WERI-Rb-1 (cell line): ENCODE results near the gene ARL15.

Source experiments
- DNase-seq: peaks from one replicate; pipeline ENCODE4 v3.0.0-alpha.2; 2020
- H3K27ac ChIP-seq: fragments of 250-450 bp; sonication (Bioruptor Pico); 2 replicates; pipeline ENCODE4 v1.5.1; 2020; ENCODE audit warnings: mild to moderate bottlenecking, moderate library complexity
- H3K27me3 ChIP-seq: fragments of 250-450 bp; sonication (Bioruptor Pico); 2 replicates; pipeline ENCODE4 v1.5.1; 2021; ENCODE audit warnings: mild to moderate bottlenecking, low read depth, moderate library complexity; ENCODE audit not compliant: insufficient read depth, severe bottlenecking
- H3K36me3 ChIP-seq: fragments of 250-450 bp; sonication (Bioruptor Pico); 2 replicates; pipeline ENCODE4 v1.5.1; 2020; ENCODE audit warnings: mild to moderate bottlenecking, moderate library complexity
- H3K4me3 ChIP-seq: 2 replicates; pipeline ENCODE4 v1.5.1; 2011; ENCODE audit warnings: low read depth, mild to moderate bottlenecking, control low read depth, low read length
- H3K9me3 ChIP-seq: fragments of 250-450 bp; sonication (Bioruptor Pico); 2 replicates; pipeline ENCODE4 v1.5.1; 2021; ENCODE audit warnings: mild to moderate bottlenecking, moderate library complexity; ENCODE audit not compliant: severe bottlenecking
- CTCF ChIP-seq: IDR thresholded peaks from 2 replicates; pipeline ENCODE4 v1.5.1; 2011; ENCODE audit warnings: low read depth, mild to moderate bottlenecking, control low read depth, inconsistent platforms, low read length

ARL15 gene

GRCh38 chr5:53922508-53923498, 387.6 kb downstream of the ARL15 start:
- Histone ChIP-seq H3K9me3 (no peaks in the 10 kb centered on the region), H3K36me3 (no peaks in the 10 kb centered on the region), H3K4me3 (no peak overlapping the region), H3K27ac (no peak overlapping the region), H3K27me3 (no peaks in the 10 kb centered on the region)
- no peak for TF ChIP-seq CTCF
- no peak for DNase-seq

- Histone ChIP-seq H3K4me3 (no peak overlapping the region), H3K36me3 (no peaks in the 10 kb centered on the region), H3K9me3 (no peaks in the 10 kb centered on the region), H3K27ac (no peak overlapping the region), H3K27me3 (no peaks in the 10 kb centered on the region)
- no peak for TF ChIP-seq CTCF
- no peak for DNase-seq
Observed at GRCh38 chr5:53917826-53918225, 392.5 kb downstream of the ARL15 start.

- H3K9me3 ChIP-seq, result no peaks in the 10 kb centered on the region
- no peak overlapping the region for H3K4me3 ChIP-seq
- H3K27ac ChIP-seq, result no peak overlapping the region
- no peaks in the 10 kb centered on the region for H3K27me3 ChIP-seq
- 0 out of 2 replicates have a peak, but pooled peaks have one; percentile 1 for TF ChIP-seq CTCF
- no peak for DNase-seq
- H3K36me3 ChIP-seq, result no peaks in the 10 kb centered on the region
Observed at GRCh38 chr5:53917095-53917494, 393.3 kb downstream of the ARL15 start.

GRCh38 chr5:53915120-53915519, 395.3 kb downstream of the ARL15 start:
- Histone ChIP-seq H3K4me3 (no peak overlapping the region), H3K27ac (no peak overlapping the region), H3K36me3 (no peaks in the 10 kb centered on the region), H3K27me3 (no peaks in the 10 kb centered on the region), H3K9me3 (no peaks in the 10 kb centered on the region)
- TF ChIP-seq CTCF, result no peak
- DNase-seq, result no peak

- Histone ChIP-seq H3K4me3 (no peak overlapping the region), H3K27ac (no peak overlapping the region), H3K27me3 (no peaks in the 10 kb centered on the region), H3K36me3 (no peaks in the 10 kb centered on the region), H3K9me3 (no peaks in the 10 kb centered on the region)
- DNase-seq, result no peak
- no peak for TF ChIP-seq CTCF
Observed at GRCh38 chr5:53913941-53914340, 396.4 kb downstream of the ARL15 start.
